PC-9 (cell line): Measurements from ENCODE around the gene PACSIN1.

Source experiments
- EZH2 ChIP-seq: fragments of 200-600 bp; sonication (generic); IDR thresholded peaks from 2 replicates; pipeline ENCODE4 v1.8.0; 2017; ENCODE audit warnings: antibody characterized with exemption, low read depth
- TF ChIP-seq, protein P1 (sequence below): fragments of 200-600 bp; sonication (generic); conservative IDR thresholded peaks from 2 replicates; pipeline ENCODE4 v1.6.1; 2017; ENCODE audit warnings: mixed run types, antibody characterized with exemption, mild to moderate bottlenecking, moderate library complexity

GRCh38 chr6:34425498-34426410 lies 40.1 kb upstream of the PACSIN1 start, which contains the start of gene RPS10:
- no peak for TF ChIP-seq EZH2
- TF ChIP-seq, protein P1, sequence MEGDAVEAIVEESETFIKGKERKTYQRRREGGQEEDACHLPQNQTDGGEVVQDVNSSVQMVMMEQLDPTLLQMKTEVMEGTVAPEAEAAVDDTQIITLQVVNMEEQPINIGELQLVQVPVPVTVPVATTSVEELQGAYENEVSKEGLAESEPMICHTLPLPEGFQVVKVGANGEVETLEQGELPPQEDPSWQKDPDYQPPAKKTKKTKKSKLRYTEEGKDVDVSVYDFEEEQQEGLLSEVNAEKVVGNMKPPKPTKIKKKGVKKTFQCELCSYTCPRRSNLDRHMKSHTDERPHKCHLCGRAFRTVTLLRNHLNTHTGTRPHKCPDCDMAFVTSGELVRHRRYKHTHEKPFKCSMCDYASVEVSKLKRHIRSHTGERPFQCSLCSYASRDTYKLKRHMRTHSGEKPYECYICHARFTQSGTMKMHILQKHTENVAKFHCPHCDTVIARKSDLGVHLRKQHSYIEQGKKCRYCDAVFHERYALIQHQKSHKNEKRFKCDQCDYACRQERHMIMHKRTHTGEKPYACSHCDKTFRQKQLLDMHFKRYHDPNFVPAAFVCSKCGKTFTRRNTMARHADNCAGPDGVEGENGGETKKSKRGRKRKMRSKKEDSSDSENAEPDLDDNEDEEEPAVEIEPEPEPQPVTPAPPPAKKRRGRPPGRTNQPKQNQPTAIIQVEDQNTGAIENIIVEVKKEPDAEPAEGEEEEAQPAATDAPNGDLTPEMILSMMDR: no peak
